Measurements from ENCODE around the gene OLFML1.

Gene OLFML1

GRCh38 chr11:7559398-7560283 is 74.3 kb downstream of the OLFML1 start:
- no peak for DNase-seq (ENCODE audit: low read depth in 3 of 3, low spot score in 1 of 3)
